Measurements from ENCODE around the gene SFMBT1.

The SFMBT1 gene

GRCh38 chr3:52896151-52896550 is 149.7 kb downstream of the SFMBT1 start:
- peak overlapping the region; percentile 94 for H3K4me3 ChIP-seq
- H3K27ac ChIP-seq: peak overlapping the region; percentile 65 to 86
- no peak for DNase-seq (ENCODE audit: low spot score)
- TF ChIP-seq, protein P1, sequence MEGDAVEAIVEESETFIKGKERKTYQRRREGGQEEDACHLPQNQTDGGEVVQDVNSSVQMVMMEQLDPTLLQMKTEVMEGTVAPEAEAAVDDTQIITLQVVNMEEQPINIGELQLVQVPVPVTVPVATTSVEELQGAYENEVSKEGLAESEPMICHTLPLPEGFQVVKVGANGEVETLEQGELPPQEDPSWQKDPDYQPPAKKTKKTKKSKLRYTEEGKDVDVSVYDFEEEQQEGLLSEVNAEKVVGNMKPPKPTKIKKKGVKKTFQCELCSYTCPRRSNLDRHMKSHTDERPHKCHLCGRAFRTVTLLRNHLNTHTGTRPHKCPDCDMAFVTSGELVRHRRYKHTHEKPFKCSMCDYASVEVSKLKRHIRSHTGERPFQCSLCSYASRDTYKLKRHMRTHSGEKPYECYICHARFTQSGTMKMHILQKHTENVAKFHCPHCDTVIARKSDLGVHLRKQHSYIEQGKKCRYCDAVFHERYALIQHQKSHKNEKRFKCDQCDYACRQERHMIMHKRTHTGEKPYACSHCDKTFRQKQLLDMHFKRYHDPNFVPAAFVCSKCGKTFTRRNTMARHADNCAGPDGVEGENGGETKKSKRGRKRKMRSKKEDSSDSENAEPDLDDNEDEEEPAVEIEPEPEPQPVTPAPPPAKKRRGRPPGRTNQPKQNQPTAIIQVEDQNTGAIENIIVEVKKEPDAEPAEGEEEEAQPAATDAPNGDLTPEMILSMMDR (IDR thresholded peaks at IDR 0.05): no peak

- DNase-seq (ENCODE audit: low spot score): no peak
- Histone ChIP-seq H3K4me3 (peak overlapping the region; percentile 0), H3K27ac (peak overlapping the region; percentile 65 to 86)
- TF ChIP-seq, protein P1 (IDR thresholded peaks at IDR 0.05): no peak
Measured at GRCh38 chr3:52895418-52895817, 150.5 kb downstream of the SFMBT1 start.

- Histone ChIP-seq H3K4me3 (no peak overlapping the region), H3K27ac (peak overlapping the region; percentile 65 to 86)
- TF ChIP-seq, protein P1 (IDR thresholded peaks at IDR 0.05): no peak
- no peak for DNase-seq (ENCODE audit: low spot score)
Measured at GRCh38 chr3:52894756-52895155, 151.1 kb downstream of the SFMBT1 start.

DNA sequence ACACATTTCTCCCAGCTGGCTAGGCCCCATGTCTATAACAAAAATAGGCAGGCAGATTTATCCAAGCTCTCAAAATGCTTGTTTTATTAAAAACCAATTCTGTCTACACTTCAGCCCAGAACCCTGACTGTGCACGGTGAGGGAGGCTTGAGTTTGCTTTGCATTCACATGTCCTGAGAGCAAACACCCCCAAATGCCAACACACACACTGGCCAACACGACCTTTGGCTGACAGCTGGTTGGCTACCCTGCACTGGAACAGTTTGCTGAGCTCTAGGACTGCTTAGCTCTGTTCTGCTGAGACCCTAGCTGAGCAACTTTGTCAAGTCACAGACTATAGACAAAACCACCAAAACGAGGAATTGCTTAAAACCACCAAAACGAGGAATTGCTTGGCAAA is 152.2 kb downstream of the SFMBT1 start:
- TF ChIP-seq, protein P1 (IDR thresholded peaks at IDR 0.05): no peak
- peak overlapping the region; percentile 78 to 86 for H3K27ac ChIP-seq

GRCh38 chr3:52892625-52893311 is 153.1 kb downstream of the SFMBT1 start:
- TF ChIP-seq, protein P1 (IDR thresholded peaks at IDR 0.05): no peak
- peak overlapping the region; percentile 50 for H3K4me3 ChIP-seq
- DNase-seq (ENCODE audit: low spot score): no peak
- peak overlapping the region; percentile 86 for H3K27ac ChIP-seq

More for the DNA sequence above, 152.2 kb downstream of the SFMBT1 start:
- DNase-seq (ENCODE audit: low spot score): no peak
- peak overlapping the region; percentile 50 for H3K4me3 ChIP-seq

DNA sequence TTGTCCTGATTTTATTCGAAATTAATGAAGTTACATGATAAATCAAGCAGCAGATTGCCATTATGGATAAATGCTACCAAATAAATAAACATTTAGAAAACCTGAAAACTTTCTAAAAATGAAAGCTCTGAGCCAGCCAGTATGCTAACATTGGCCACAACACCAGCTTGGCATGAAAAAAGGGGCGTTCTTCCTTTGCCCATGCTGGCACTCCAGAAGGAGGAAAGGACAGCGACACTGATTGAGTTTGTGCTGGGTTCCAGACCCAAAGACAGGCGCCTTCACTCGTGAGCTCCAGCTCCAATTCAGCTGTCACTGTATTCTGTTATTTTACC is 153.6 kb downstream of the SFMBT1 start:
- no peak for DNase-seq (ENCODE audit: low spot score)
- Histone ChIP-seq H3K4me3 (peak overlapping the region; percentile 50), H3K27ac (peak overlapping the region; percentile 86)
- TF ChIP-seq, protein P1 (IDR thresholded peaks at IDR 0.05): no peak

- Histone ChIP-seq H3K27ac (peak overlapping the region; percentile 86), H3K4me3 (no peak overlapping the region)
- TF ChIP-seq, protein P1 (IDR thresholded peaks at IDR 0.05): no peak
- no peak for DNase-seq (ENCODE audit: low spot score)
Measured at GRCh38 chr3:52891615-52892081, 154.2 kb downstream of the SFMBT1 start.

Measured in coronary artery (tissue), 2 donors.